Glutamatergic neuron (in vitro differentiated cells): ENCODE data around the gene SLC7A8. TPM values are rescaled to one million over a fixed set of nuclear protein-coding genes. Genes with fewer than 3 reads are reported as not detected.

Source experiments
- DNase-seq: peaks from one replicate; pipeline ENCODE4 v3.0.0; 2022
- H3K27ac Mint-ChIP-seq: one replicate; pipeline ENCODE4 v1.8.0; 2020; ENCODE audit warnings: mild to moderate bottlenecking, mixed read lengths, inconsistent platforms; ENCODE audit not compliant: unreplicated experiment
- H3K27me3 Mint-ChIP-seq: one replicate; pipeline ENCODE4 v1.8.0; 2020; ENCODE audit warnings: mild to moderate bottlenecking, moderate library complexity, mixed read lengths, inconsistent platforms; ENCODE audit not compliant: unreplicated experiment
- H3K36me3 Mint-ChIP-seq: one replicate; pipeline ENCODE4 v1.8.0; 2020; ENCODE audit warnings: mild to moderate bottlenecking, mixed read lengths, inconsistent platforms; ENCODE audit not compliant: unreplicated experiment
- H3K4me1 Mint-ChIP-seq: one replicate; pipeline ENCODE4 v1.8.0; 2020; ENCODE audit warnings: mild to moderate bottlenecking, low read depth, mixed read lengths, inconsistent platforms; ENCODE audit not compliant: unreplicated experiment
- H3K4me3 Mint-ChIP-seq: one replicate; pipeline ENCODE4 v1.8.0; 2020; ENCODE audit warnings: mild to moderate bottlenecking, mixed read lengths, inconsistent platforms; ENCODE audit not compliant: unreplicated experiment
- H3K9me3 Mint-ChIP-seq: one replicate; pipeline ENCODE4 v1.8.0; 2020; ENCODE audit warnings: mild to moderate bottlenecking, moderate library complexity, mixed read lengths, inconsistent platforms; ENCODE audit not compliant: unreplicated experiment
- total RNA-seq: library from RNA; stranded (reverse); fragmentation: NEBNext Ultra II Directional; extraction: Animal tissue kit (Norgen Biotek cat#: 25700); gene quantifications from one replicate; pipeline ENCODE4 v1.2.1, GENCODE V29; 2021; ENCODE audit not compliant: unreplicated experiment
- TF ChIP-seq, protein P1 (sequence below): fragments of 200-600 bp; sonication (generic); IDR thresholded peaks from one replicate; pipeline ENCODE4 v1.5.0; 2021; ENCODE audit not compliant: partially characterized antibody, unreplicated experiment

The SLC7A8 gene
- total RNA-seq, 1 donor from 2014 or later = 7.9 TPM

DNA sequence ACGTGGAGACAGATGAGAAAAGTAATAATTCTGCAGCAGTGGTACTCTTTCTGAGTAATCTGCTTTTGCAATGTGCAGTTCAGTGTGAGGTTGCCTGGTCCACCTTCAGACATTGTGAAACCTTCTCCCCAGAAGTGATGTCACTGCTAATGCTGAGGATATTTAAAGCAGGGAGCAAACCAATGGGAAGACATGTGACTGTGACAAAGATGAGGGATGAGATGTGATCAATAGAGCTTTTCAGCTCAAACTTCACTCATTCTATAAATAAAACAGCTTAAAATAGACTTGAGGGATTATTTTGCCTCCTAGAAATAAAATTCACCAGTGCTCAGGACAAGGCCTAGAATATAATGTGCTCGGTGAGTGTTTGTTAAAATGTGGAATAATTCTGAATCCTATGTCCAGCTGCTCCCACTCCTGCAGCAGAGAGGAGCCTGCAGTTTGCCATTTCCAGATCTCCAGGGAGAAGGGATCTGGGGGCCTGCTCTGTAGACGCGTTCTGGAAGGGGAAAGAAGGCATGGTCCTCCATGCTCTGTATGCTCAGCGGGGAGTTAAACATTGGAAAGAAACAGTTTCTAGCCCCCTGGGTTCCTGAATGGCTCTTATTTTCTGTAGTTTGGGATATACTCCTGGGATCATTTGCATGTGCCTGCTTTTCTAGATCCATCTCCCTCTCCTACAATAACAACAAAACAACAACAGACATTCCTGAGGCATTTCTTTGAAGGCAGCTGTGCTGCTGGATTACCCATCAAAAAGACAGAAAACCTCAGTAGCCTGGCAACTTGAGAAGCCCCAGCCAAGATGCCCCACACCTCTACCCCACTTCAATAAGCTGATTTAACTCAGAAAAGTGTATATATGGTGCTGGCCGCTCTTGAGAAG lies 8.9 kb downstream of the SLC7A8 start:
- peaks cover 15% of the 10 kb centered on the region for H3K4me1 Mint-ChIP-seq
- no peak for DNase-seq
- peak overlapping the region; percentile 80 for H3K4me3 Mint-ChIP-seq
- peaks cover 3% of the 10 kb centered on the region for H3K27me3 Mint-ChIP-seq
- H3K27ac Mint-ChIP-seq = peak overlapping the region; percentile 98
- no peaks in the 10 kb centered on the region for H3K36me3 Mint-ChIP-seq
- no peaks in the 10 kb centered on the region for H3K9me3 Mint-ChIP-seq
- TF ChIP-seq, protein P1, sequence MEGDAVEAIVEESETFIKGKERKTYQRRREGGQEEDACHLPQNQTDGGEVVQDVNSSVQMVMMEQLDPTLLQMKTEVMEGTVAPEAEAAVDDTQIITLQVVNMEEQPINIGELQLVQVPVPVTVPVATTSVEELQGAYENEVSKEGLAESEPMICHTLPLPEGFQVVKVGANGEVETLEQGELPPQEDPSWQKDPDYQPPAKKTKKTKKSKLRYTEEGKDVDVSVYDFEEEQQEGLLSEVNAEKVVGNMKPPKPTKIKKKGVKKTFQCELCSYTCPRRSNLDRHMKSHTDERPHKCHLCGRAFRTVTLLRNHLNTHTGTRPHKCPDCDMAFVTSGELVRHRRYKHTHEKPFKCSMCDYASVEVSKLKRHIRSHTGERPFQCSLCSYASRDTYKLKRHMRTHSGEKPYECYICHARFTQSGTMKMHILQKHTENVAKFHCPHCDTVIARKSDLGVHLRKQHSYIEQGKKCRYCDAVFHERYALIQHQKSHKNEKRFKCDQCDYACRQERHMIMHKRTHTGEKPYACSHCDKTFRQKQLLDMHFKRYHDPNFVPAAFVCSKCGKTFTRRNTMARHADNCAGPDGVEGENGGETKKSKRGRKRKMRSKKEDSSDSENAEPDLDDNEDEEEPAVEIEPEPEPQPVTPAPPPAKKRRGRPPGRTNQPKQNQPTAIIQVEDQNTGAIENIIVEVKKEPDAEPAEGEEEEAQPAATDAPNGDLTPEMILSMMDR = no peak

DNA sequence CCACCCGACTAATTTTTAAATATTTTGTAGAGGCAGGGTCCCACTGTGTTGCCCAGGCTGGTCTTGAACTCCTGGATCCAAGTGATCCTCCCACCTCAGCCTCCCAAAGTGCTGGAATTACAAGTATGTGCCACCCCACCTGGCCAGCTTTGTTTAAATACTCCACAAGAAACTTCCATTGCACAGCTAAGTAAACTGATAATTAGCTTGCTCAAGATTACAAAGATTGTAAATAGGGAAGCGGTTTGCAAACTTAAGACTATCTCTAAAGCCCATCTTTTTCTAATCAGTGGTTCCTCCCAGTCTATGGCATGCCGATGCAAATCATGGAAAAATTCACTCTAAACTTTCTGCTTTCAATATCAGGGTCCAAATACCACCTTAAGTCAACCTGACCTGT lies 9.7 kb downstream of the SLC7A8 start:
- Mint-ChIP-seq H3K27me3 (peaks cover 3% of the 10 kb centered on the region), H3K4me1 (peaks cover 15% of the 10 kb centered on the region), H3K27ac (peak overlapping the region; percentile 98), H3K36me3 (no peaks in the 10 kb centered on the region), H3K4me3 (peak overlapping the region; percentile 80), H3K9me3 (no peaks in the 10 kb centered on the region)
- no peak for DNase-seq
- TF ChIP-seq, protein P1 = no peak

DNA sequence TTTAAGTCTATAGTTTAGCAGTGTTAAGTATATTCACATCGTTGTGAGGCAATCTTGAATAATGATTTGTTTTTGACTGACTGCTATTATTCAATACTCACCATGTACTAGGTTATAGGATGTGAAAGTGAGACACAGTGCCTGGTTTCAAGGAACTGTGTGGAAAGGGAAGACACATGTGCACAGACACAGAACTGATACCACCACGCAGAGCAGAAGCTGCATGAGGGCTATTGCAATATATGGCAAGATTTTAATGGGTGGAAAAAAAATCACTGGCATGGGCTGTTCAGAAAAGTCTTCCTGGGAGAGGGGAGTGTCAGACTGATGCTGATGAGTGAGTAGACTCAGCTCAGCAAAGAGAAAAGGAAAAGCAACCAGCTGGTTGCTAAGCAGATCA lies 10.4 kb downstream of the SLC7A8 start:
- no peaks in the 10 kb centered on the region for H3K36me3 Mint-ChIP-seq
- peak overlapping the region; percentile 55 for H3K27ac Mint-ChIP-seq
- TF ChIP-seq, protein P1 = no peak
- H3K9me3 Mint-ChIP-seq = no peaks in the 10 kb centered on the region
- no peak for DNase-seq
- peaks cover 3% of the 10 kb centered on the region for H3K27me3 Mint-ChIP-seq
- H3K4me3 Mint-ChIP-seq = peak overlapping the region; percentile 55
- H3K4me1 Mint-ChIP-seq = peaks cover 19% of the 10 kb centered on the region

DNA sequence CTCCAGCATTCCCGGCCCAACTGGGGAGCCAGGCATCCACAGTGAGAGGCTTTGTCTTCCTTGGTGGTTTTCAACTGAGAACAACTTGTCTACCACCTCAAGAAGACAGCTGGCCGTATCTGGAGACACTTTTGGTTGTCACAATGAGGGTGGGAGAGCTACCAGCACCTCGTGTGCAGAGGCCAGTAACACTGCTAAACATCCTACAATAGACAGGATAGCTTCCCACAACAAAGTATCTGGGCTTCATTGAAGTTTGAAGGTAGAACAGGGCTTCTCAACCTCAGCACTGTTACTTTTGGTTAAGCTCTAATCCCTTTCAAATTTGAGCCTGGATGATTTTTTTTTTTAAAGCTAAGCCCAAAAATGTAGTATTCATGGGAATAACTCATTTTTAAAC lies 10.9 kb downstream of the SLC7A8 start:
- DNase-seq = no peak
- no peak overlapping the region for H3K27ac Mint-ChIP-seq
- no peak overlapping the region for H3K4me3 Mint-ChIP-seq
- TF ChIP-seq, protein P1 = no peak
- no peaks in the 10 kb centered on the region for H3K9me3 Mint-ChIP-seq
- peaks cover 3% of the 10 kb centered on the region for H3K27me3 Mint-ChIP-seq
- H3K36me3 Mint-ChIP-seq = no peaks in the 10 kb centered on the region
- H3K4me1 Mint-ChIP-seq = peaks cover 19% of the 10 kb centered on the region

DNA sequence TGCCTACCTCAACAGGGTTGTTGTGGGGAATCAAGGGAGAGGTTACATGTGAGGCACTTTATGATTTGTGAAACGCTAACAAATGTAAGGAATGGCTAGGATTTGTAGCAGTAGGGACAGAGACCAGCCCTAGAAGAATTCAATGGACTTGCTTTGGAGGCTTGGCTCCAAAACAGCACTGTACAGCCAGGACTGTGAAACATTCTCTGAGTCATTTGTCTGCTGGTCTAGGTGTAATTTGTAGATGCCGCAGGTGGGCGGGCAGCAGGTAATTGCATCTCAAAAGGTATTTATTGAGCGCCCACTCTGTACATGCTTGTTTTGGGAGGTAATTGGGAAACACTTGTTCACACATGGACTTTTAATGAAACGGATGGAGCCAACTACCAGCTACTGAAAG lies 11.4 kb downstream of the SLC7A8 start:
- H3K27me3 Mint-ChIP-seq = peaks cover 3% of the 10 kb centered on the region
- H3K4me1 Mint-ChIP-seq = peaks cover 19% of the 10 kb centered on the region
- no peak overlapping the region for H3K27ac Mint-ChIP-seq
- H3K36me3 Mint-ChIP-seq = no peaks in the 10 kb centered on the region
- no peak for DNase-seq
- no peaks in the 10 kb centered on the region for H3K9me3 Mint-ChIP-seq
- TF ChIP-seq, protein P1 = no peak
- H3K4me3 Mint-ChIP-seq = no peak overlapping the region
